NB4 (cell line): ENCODE results near the gene ARHGEF10L.

Experiments used
- DNase-seq: peaks from one replicate; pipeline ENCODE4 v3.0.0; 2010; ENCODE audit warnings: low read depth
- H3K4me3 ChIP-seq: one replicate; pipeline ENCODE4 v1.5.1; 2011; ENCODE audit warnings: mild to moderate bottlenecking, low read depth, low read length, moderate library complexity
- CTCF ChIP-seq: IDR thresholded peaks from one replicate; pipeline ENCODE4 v1.5.1; 2012; ENCODE audit warnings: low read depth, low read length
- MAX ChIP-seq: IDR thresholded peaks from 2 replicates; pipeline ENCODE4 v1.6.1; 2011; ENCODE audit warnings: low read depth, low read length
- MYC ChIP-seq: IDR thresholded peaks from 2 replicates; pipeline ENCODE4 v1.6.1; 2011; ENCODE audit warnings: low read depth, low read length
- POLR2A ChIP-seq: IDR thresholded peaks from 2 replicates; pipeline ENCODE4 v1.6.1; 2011; ENCODE audit warnings: mild to moderate bottlenecking; ENCODE audit not compliant: insufficient read length; ENCODE audit errors: extremely low read depth

ARHGEF10L gene

GRCh38 chr1:17596186-17596585, 56.7 kb downstream of the ARHGEF10L start:
- no peak for DNase-seq
- no peak overlapping the region for H3K4me3 ChIP-seq
- TF ChIP-seq MAX = no peak
- TF ChIP-seq MYC = no peak
- no peak for TF ChIP-seq POLR2A
- no peak for TF ChIP-seq CTCF

DNA sequence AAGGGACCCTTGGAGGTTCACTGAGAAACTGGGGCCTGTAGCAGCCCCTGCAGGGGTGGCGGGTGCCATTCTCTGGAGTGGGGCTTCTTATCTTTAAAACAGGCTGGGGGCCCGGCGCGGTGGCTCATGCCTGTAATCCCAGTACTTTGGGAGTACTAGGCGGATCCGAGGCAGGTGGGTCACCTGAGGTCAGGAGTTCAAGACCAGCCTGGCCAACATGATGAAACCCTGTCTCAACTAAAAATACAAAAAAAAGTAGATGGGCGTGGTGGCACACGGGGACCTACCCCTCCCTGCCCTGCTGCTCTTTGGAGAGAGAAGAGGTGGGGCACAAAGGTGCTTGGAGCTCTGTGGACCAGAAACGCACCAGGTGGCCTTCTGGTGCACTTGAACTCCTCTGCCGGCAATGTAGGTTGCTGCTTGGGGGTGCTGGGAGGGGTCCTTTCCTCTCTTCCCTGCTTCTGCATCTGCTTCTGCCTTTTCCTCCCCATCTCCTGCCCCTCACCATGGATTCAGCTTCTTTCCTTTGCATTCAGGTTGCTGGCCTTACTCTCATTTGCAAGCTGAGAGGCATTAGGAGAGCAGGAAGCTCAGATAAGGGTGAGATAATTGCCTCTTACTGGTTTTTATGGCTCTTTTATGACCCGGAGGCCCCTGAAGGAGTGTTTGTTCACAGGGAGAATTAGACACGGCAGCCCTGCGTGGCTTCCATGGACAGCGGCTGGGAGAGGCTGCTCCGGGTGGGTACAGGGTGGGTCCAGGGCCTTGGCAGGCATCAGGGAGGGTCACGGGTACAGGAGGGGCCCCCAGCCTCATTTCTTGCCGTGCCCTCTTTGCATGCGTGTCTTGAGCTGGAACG, 57.4 kb downstream of the ARHGEF10L start:
- H3K4me3 ChIP-seq = no peak overlapping the region
- TF ChIP-seq CTCF = no peak
- TF ChIP-seq POLR2A = no peak
- no peak for TF ChIP-seq MAX
- no peak for TF ChIP-seq MYC
- DNase-seq = no peak

DNA sequence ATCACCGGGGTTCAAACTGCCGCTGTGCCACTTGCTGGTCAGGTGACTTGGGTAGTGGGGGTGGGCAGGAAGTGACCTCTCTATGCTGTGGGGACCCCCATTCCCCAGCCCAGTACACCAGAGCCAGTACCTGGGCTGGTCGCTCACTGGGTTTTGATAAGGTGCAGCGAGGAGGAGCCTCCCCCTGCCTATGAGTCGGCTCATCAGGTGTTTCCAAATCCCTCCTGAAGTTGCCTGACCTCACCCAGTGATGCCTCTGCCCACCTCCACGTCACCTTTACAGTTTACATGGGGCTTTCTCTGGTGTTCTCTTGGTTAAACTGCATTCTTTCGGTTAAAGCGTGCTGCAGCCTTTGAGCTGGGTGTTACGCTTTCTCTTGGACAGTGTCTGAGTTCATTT, 58.2 kb downstream of the ARHGEF10L start:
- H3K4me3 ChIP-seq = no peak overlapping the region
- DNase-seq = no peak
- TF ChIP-seq POLR2A = no peak
- TF ChIP-seq MAX = no peak

DNA sequence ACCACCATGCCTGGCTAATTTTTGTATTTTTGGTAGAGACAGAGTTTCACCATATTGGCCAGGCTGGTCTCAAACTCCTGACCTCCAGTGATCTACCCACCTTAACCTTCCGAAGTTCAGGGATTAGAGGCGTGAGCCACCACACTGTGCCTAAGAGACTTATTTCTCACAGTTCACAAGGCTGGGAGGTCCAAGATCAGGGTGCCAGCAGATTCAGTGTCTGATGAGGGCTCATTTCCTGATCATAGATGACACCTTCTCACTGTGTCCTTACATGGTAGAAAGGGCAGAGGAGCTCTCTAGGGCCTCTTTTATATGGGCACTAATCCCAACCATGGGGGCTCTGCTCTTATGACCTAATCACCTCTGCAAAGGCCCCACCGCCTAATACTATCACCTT, 58.8 kb downstream of the ARHGEF10L start:
- TF ChIP-seq MAX (no peak), MYC (no peak), CTCF (no peak), POLR2A (no peak)
- no peak overlapping the region for H3K4me3 ChIP-seq
- DNase-seq = no peak

GRCh38 chr1:17599291-17599953, 59.9 kb downstream of the ARHGEF10L start:
- no peak overlapping the region for H3K4me3 ChIP-seq
- TF ChIP-seq MYC (no peak), POLR2A (no peak), MAX (no peak), CTCF (no peak)
- no peak for DNase-seq

GRCh38 chr1:17599954-17600300, 60.4 kb downstream of the ARHGEF10L start:
- TF ChIP-seq MAX (no peak), MYC (no peak), POLR2A (no peak), CTCF (no peak)
- H3K4me3 ChIP-seq = no peak overlapping the region
- DNase-seq = no peak
